HG03442 (cell line): ENCODE data around the gene PNPLA8.
"Not testable (repeated sequence)": the region's sequence is repeated elsewhere in the genome, so short reads cannot be mapped to it uniquely, and the experiment has no call there.

Source experiments
- ATAC-seq: cut with Tn5 transposase; IDR thresholded peaks from one replicate; pipeline ENCODE4 v1.9.1; 2021; ENCODE audit warnings: mild to moderate bottlenecking, moderate library complexity; ENCODE audit not compliant: unreplicated experiment

The PNPLA8 gene

GRCh38 chr7:108529341-108529740 is 3.4 kb upstream of the PNPLA8 start:
- ATAC-seq, result no peak

- ATAC-seq, result no peak
Measured at GRCh38 chr7:108528183-108528712, 2.3 kb upstream of the PNPLA8 start.

- no peak for ATAC-seq
Measured at GRCh38 chr7:108526768-108527017, 758 bp upstream of the PNPLA8 start.

DNA sequence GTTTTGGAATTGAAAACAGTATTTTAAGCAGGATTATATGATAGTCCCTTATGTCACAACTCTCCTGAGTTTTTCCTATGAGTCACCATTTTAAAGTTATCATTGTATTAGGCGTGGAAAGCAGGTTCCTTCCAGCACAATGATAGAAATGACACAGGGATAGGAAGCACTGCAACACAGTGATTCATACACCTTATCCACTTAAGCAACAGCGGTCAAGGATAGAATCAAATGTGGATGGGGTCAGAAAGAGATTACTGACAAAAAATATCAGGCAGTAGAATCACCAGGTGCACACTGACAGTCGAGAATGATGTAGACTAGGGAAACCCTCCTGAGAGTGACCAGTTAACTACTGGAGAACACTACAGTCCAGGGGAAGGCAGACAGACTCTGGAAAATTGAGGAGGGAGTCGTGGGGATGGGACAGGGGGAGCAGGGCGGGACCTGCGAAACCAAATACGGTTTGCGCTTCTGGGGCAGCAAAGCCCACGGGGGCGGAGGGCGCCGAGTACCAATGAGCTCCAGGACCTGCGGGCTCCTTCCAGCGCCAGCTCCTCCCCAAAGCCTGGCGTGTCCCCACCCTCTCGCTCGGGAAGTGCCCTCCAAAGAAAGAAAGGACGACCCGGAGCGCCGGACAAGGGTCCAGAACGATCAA is 479 bp downstream of the PNPLA8 start:
- ATAC-seq, result peak; percentile 40

DNA sequence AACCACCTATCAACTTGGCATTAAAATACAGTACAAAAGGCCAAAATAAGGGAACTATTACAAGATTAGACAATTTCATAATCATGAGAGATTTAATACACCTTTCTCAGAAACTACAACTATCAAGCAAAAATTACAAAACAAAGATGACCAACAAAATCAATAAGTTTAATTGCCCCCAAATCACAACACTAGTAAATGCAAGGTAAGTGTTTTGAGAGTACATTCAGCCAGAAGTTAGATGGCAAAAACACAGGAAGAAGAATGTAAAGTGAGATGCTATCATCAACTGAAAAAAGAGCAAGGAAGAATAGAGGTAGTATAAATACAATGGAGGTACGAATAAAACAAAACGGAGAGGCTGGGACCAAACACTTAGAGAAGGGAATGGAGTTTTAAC is 3.2 kb downstream of the PNPLA8 start:
- ATAC-seq, result no peak

- no peak for ATAC-seq
Measured at GRCh38 chr7:108517951-108518350, 8.0 kb downstream of the PNPLA8 start.

GRCh38 chr7:108515630-108516029 is 10.3 kb downstream of the PNPLA8 start:
- no peak for ATAC-seq

DNA sequence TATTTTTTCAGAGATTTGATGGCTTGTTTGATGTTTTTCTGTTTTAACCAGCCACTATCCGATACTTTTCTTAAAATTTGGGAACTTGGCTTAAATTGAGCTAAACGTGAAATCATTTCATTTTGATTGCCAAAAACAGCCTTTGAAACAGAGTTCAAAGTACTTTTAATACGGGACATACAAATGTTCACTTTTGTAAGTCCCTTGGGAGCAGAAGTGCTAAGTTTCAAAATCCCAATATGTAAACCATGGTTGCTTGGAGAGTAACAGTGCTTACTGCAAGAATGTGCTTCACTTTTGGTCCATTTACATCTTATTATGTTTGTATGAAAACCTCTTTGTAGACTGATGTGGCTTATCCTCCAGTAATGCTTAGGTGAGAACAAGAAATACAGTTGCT is 10.9 kb downstream of the PNPLA8 start:
- ATAC-seq, result no peak

DNA sequence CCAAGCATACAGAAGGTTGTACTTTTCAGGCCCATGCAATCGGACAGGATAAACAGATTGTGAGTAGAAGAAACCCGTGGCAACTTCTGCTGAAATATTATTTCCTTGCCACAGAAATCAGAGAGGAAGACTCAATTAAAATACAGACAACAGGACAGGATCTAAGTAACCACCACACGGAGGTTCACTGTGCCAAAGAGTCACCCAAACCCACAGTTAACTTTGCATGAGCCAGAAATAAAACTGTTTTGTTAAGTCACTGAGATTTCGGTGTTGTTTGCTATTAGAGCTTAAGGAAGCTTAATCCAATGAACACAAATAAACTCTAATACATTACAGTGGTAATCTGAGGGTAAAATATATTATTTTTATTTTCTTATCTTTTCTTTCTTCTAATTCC is 14.0 kb downstream of the PNPLA8 start:
- ATAC-seq, result peak; percentile 45

GRCh38 chr7:108504576-108504975 is 21.4 kb downstream of the PNPLA8 start:
- not testable (repeated sequence) for ATAC-seq

DNA sequence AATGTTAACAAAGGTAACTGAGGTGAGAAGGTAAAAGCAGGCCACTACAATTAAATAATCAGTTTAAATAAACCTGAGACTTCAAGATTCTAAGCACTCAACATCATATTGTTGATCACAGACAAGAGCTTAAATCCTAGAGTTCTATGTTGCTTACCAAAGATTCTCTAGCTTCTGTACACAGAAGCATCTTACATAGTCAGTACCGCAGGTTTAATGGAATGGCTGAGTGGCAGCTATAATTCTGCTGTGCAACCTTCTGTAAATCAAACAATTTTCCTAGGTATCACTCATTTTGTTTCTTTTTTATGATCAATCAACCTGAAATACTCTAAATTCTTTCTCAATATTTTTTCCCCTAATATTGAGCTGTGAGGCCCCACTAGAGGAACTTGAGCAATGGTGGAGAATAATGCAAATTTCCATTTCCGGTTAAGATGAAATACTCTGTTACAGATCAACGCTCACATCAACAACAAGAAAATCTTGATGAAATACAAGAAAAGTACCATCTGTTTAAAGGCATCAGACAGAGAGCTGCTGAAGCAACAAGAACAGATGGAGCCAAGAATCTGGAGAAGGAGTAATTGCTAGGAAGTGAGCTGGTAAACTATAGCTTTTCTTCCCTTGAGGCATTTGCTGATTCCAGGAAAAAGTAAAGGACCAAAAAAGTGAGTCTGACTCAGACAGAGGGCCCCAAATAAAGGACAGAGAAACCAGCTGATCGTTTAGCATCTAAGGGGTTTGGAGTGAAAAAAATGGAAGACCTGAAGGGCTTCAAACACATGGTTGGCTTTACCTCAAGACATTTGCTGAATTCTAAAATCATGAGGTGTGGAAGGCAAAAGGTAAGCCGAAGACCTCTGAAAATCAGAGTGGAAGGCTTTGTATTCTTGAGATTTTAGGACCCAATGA is 22.6 kb downstream of the PNPLA8 start:
- peak; percentile 93 for ATAC-seq

GRCh38 chr7:108499566-108499965 is 26.4 kb downstream of the PNPLA8 start:
- no peak for ATAC-seq

DNA sequence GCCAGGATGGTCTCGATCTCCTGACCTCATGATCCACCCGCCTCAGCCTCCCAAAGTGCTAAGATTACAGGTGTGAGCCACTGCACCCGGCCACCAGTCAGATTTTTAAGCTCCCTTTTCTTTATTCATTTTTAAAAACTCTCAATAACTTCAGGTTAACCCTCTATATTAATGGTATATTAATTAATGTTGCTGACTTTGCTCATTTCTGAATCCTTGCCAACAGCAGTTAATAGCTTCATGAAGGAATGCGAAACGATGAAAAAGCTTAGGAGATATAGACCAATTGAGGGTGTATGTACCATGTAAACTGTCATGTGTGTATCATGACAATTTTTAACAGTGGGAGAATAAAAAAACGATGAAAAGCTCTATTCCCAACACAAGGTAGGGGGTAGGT is 27.5 kb downstream of the PNPLA8 start:
- ATAC-seq, result no peak

- ATAC-seq, result no peak
Measured at GRCh38 chr7:108497082-108497725, 28.7 kb downstream of the PNPLA8 start.

DNA sequence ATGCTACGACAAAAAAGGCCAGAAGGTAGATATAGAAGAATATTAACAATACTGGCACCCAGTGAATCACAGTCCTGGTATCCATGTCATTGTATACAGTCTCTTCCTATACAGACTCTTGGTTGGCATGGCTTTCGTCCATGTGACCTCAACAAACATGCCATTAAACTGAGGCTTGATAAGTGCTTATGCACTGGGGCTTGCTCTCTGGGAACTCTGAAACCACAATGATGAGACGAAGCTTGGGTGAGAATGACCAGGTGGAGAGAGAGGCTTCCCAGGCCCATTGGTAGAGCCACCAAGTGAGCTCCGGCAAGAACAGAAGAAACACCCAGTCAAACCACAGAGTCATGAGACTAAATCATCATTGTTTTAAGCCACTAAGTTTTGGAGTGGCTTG is 33.2 kb downstream of the PNPLA8 start:
- no peak for ATAC-seq

DNA sequence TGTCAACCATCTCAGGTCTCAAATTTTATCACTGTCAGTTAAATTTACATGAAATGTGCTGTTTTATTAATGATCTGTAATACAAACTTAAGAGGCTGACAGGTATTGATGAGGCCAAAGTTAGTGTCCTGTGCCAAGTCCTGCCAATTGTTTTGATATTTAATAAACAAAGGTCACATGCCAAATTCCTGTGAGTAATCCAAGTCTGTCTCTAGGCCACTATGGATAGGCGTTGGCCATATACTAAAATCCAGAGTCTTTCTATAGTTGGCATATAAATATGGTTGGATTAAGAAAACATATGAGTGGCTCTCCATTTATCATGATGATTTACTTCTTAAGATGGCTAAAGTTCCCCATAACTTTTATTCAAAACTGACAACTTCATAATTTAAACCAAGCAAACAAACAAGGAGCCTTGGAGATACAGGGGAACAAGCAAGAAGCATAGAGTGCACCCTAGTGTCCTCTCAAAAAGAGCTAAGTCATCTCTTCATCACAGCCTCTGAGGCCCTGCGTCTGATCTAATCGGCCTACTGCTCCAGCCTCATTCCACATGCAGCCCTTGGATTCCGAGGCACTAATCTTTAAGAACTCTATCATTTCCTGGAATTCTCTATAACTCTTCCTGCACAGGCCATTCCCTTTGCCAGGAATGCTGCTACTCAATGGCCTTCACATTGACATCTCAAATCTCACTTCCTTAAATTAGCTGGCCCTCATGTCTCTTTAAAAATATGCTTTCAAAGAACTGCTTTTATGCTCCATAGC is 37.0 kb downstream of the PNPLA8 start:
- no peak for ATAC-seq

DNA sequence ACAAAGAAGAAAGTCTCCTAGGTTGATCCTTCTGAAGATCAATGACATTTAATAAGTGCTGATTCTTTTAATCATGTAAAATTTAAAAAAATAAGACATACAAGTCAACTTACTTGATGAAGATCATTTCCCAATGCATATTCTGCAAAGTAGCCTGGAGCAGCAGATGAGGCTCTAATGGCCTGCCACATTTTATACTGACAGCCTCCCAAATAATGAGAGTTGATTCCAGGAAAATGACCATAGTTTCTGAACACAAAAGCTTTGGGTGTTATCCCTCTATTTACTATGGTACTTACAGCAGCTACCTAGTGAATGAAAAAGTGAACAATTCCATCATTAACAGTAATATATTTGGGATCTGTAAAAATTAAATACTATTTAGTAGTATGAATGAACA is 38.3 kb downstream of the PNPLA8 start:
- ATAC-seq, result no peak

GRCh38 chr7:108486291-108486966 is 39.5 kb downstream of the PNPLA8 start:
- ATAC-seq, result peak; percentile 77

- ATAC-seq, result no peak
Measured at GRCh38 chr7:108484137-108484536, 41.8 kb downstream of the PNPLA8 start.

- ATAC-seq, result no peak
Measured at GRCh38 chr7:108480311-108480710, 45.6 kb downstream of the PNPLA8 start.

DNA sequence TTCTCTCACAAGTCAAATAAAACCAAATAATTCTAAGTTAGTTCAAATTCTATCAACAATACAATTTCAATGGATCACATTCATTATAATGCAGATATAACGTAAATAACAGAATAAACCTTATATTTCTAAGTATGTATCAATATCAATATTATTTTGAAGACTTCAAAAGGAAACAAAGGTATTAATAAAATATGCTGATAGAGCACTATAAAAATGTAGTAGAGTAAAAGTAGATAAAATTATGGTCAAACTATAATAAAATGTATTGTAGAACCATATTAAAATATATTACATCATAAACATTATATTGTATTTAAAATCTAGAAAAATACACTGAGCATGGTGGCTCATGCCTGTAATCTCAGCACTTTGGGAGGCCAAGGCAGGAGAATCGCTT is 46.2 kb downstream of the PNPLA8 start:
- no peak for ATAC-seq
